Naive B cell (primary cell): ENCODE measurements around the gene KCNQ5. TPM values are rescaled to one million over a fixed set of nuclear protein-coding genes. Genes with fewer than 3 reads are reported as not detected.
A peak's percentile ranks its signal among the peaks of the same experiment; 100 is the strongest.

Source experiments
- ATAC-seq, 2 donors: fragments of 150-1000 bp; cut with Tn5 transposase; 2 replicates each; pipeline ENCODE4 v1.10.0; 2021; ENCODE audit warnings: low read depth in 2 of 2, mild to moderate bottlenecking in 2 of 2, moderate library complexity in 2 of 2
- DNase-seq: peaks from one replicate; pipeline ENCODE4 v3.0.0; 2022
- H3K27ac Mint-ChIP-seq, 6 donors: one replicate each; pipeline ENCODE4 v1.8.0; 2020 to 2022; ENCODE audit warnings: mild to moderate bottlenecking in 6 of 6, mixed read lengths in 6 of 6, moderate library complexity in 5 of 6, inconsistent platforms in 2 of 6
- H3K27me3 Mint-ChIP-seq, 3 donors: one replicate each; pipeline ENCODE4 v1.8.0; 2021 to 2022; ENCODE audit warnings: mixed read lengths in 3 of 3, mild to moderate bottlenecking in 1 of 3
- H3K36me3 Mint-ChIP-seq, 2 donors: one replicate each; pipeline ENCODE4 v1.8.0; 2020 to 2022; ENCODE audit warnings: mixed read lengths in 2 of 2, inconsistent platforms in 1 of 2, mild to moderate bottlenecking in 1 of 2
- H3K4me1 Mint-ChIP-seq, 3 donors: one replicate each; pipeline ENCODE4 v1.8.0; 2020 to 2022; ENCODE audit warnings: mixed read lengths in 3 of 3, inconsistent platforms in 1 of 3, mild to moderate bottlenecking in 1 of 3, moderate library complexity in 1 of 3
- H3K4me3 Mint-ChIP-seq, 8 donors: one replicate each; pipeline ENCODE4 v1.8.0; 2020 to 2022; ENCODE audit warnings: mild to moderate bottlenecking in 8 of 8, mixed read lengths in 8 of 8, moderate library complexity in 8 of 8, inconsistent platforms in 2 of 8
- H3K9me3 Mint-ChIP-seq, 7 donors: one replicate each; pipeline ENCODE4 v1.8.0; 2020 to 2022; ENCODE audit warnings: mixed read lengths in 7 of 7, mild to moderate bottlenecking in 5 of 7, inconsistent platforms in 2 of 7, moderate library complexity in 1 of 7
- polyA plus RNA-seq, 6 donors: library from polyadenylated mRNA; unstranded; fragments of 300-500 nt; fragmentation: Illumina TruSeq; gene quantifications; one replicate each; pipeline ENCODE4 v1.2.3, GENCODE V29; 2021; ENCODE audit warnings: low read depth in 6 of 6

KCNQ5 gene
- polyA plus RNA-seq, 6 donors from 2014 or later: 0.29 to 7.1 (median 4.9) TPM

- Mint-ChIP-seq H3K4me3 (no peak overlapping the region), H3K4me1 (peaks cover 0 to 6% (median 4%) of the 10 kb centered on the region in 3 donors), H3K9me3 (peaks cover 0 to 2% (median 0%) of the 10 kb centered on the region in 7 donors), H3K36me3 (peaks cover 11 to 23% of the 10 kb centered on the region in 2 donors), H3K27ac (peak overlapping the region in 1 of 6 donors; percentile 9), H3K27me3 (no peaks in the 10 kb centered on the region)
- DNase-seq (no peak), ATAC-seq (no peak)
Observed at GRCh38 chr6:73139681-73140383, 518.0 kb downstream of the KCNQ5 start.

- ATAC-seq (no peak), DNase-seq (no peak)
- Mint-ChIP-seq H3K27ac (peak overlapping the region in 1 of 6 donors; percentile 28), H3K36me3 (peaks cover 23 to 29% of the 10 kb centered on the region in 2 donors), H3K9me3 (peaks cover 0 to 6% (median 3%) of the 10 kb centered on the region in 7 donors), H3K4me3 (no peak overlapping the region), H3K4me1 (peaks cover 7 to 18% (median 11%) of the 10 kb centered on the region in 3 donors), H3K27me3 (no peaks in the 10 kb centered on the region)
Observed at GRCh38 chr6:73143551-73143950, 521.7 kb downstream of the KCNQ5 start.

- Mint-ChIP-seq H3K4me1 (peaks cover 7 to 18% (median 11%) of the 10 kb centered on the region in 3 donors), H3K27ac (peak overlapping the region in 1 of 6 donors; percentile 17), H3K27me3 (no peaks in the 10 kb centered on the region), H3K9me3 (peaks cover 0 to 6% (median 3%) of the 10 kb centered on the region in 7 donors), H3K36me3 (peaks cover 23 to 31% of the 10 kb centered on the region in 2 donors), H3K4me3 (no peak overlapping the region)
- DNase-seq (no peak), ATAC-seq (no peak)
Observed at GRCh38 chr6:73144516-73144915, 522.7 kb downstream of the KCNQ5 start.

GRCh38 chr6:73145690-73146089, 523.8 kb downstream of the KCNQ5 start:
- peak overlapping the region in 1 of 6 donors; percentile 41 for H3K27ac Mint-ChIP-seq
- peaks cover 7 to 18% (median 11%) of the 10 kb centered on the region in 3 donors for H3K4me1 Mint-ChIP-seq
- DNase-seq: no peak
- H3K36me3 Mint-ChIP-seq: peaks cover 17 to 28% of the 10 kb centered on the region in 2 donors
- H3K4me3 Mint-ChIP-seq: no peak overlapping the region
- H3K9me3 Mint-ChIP-seq: peaks cover 0 to 6% (median 3%) of the 10 kb centered on the region in 7 donors
- H3K27me3 Mint-ChIP-seq: no peaks in the 10 kb centered on the region
- peak in 1 of 2 donors; percentile 33 for ATAC-seq

- no peak overlapping the region for H3K27ac Mint-ChIP-seq
- H3K36me3 Mint-ChIP-seq: peaks cover 5 to 22% of the 10 kb centered on the region in 2 donors
- no peak overlapping the region for H3K4me3 Mint-ChIP-seq
- H3K27me3 Mint-ChIP-seq: no peaks in the 10 kb centered on the region
- DNase-seq: no peak
- H3K4me1 Mint-ChIP-seq: peaks cover 0 to 9% (median 6%) of the 10 kb centered on the region in 3 donors
- H3K9me3 Mint-ChIP-seq: peaks cover 1 to 4% (median 3%) of the 10 kb centered on the region in 7 donors
- ATAC-seq: no peak
Observed at GRCh38 chr6:73151732-73152131, 529.9 kb downstream of the KCNQ5 start.

GRCh38 chr6:73152556-73152955, 530.7 kb downstream of the KCNQ5 start:
- no peak overlapping the region for H3K4me3 Mint-ChIP-seq
- no peak overlapping the region for H3K27ac Mint-ChIP-seq
- ATAC-seq (no peak), DNase-seq (no peak)
- peaks cover 1 to 9% (median 7%) of the 10 kb centered on the region in 7 donors for H3K9me3 Mint-ChIP-seq
- H3K4me1 Mint-ChIP-seq: peaks cover 0 to 10% (median 9%) of the 10 kb centered on the region in 3 donors
- H3K36me3 Mint-ChIP-seq: peaks cover 14 to 26% of the 10 kb centered on the region in 2 donors
- no peaks in the 10 kb centered on the region for H3K27me3 Mint-ChIP-seq

- peaks cover 15 to 26% of the 10 kb centered on the region in 2 donors for H3K36me3 Mint-ChIP-seq
- no peak for ATAC-seq
- H3K4me1 Mint-ChIP-seq: peaks cover 0 to 10% (median 9%) of the 10 kb centered on the region in 3 donors
- H3K27ac Mint-ChIP-seq: no peak overlapping the region
- peaks cover 1 to 11% (median 9%) of the 10 kb centered on the region in 7 donors for H3K9me3 Mint-ChIP-seq
- no peak for DNase-seq
- H3K4me3 Mint-ChIP-seq: no peak overlapping the region
- no peaks in the 10 kb centered on the region for H3K27me3 Mint-ChIP-seq
Observed at GRCh38 chr6:73152966-73153757, 531.3 kb downstream of the KCNQ5 start.

GRCh38 chr6:73156793-73157767, 535.2 kb downstream of the KCNQ5 start:
- Mint-ChIP-seq H3K9me3 (peaks cover 1 to 13% (median 9%) of the 10 kb centered on the region in 7 donors), H3K4me3 (no peak overlapping the region), H3K36me3 (peaks cover 15 to 17% of the 10 kb centered on the region in 2 donors), H3K4me1 (peaks cover 0 to 9% (median 7%) of the 10 kb centered on the region in 3 donors), H3K27ac (peak overlapping the region in 2 of 6 donors; percentile 17 to 76), H3K27me3 (no peaks in the 10 kb centered on the region)
- no peak for ATAC-seq
- no peak for DNase-seq

GRCh38 chr6:73157870-73158269, 536.0 kb downstream of the KCNQ5 start:
- Mint-ChIP-seq H3K4me1 (peaks cover 0 to 9% (median 7%) of the 10 kb centered on the region in 3 donors), H3K27ac (no peak overlapping the region), H3K36me3 (peaks cover 15 to 17% of the 10 kb centered on the region in 2 donors), H3K4me3 (no peak overlapping the region), H3K27me3 (no peaks in the 10 kb centered on the region), H3K9me3 (peaks cover 1 to 13% (median 9%) of the 10 kb centered on the region in 7 donors)
- no peak for ATAC-seq
- DNase-seq: no peak

GRCh38 chr6:73169111-73169510, 547.2 kb downstream of the KCNQ5 start:
- no peak for ATAC-seq
- no peaks in the 10 kb centered on the region for H3K4me1 Mint-ChIP-seq
- no peaks in the 10 kb centered on the region for H3K27me3 Mint-ChIP-seq
- peaks cover 0 to 11% of the 10 kb centered on the region in 2 donors for H3K36me3 Mint-ChIP-seq
- no peak for DNase-seq
- no peaks in the 10 kb centered on the region for H3K9me3 Mint-ChIP-seq
- H3K4me3 Mint-ChIP-seq: no peak overlapping the region
- no peak overlapping the region for H3K27ac Mint-ChIP-seq

- H3K27me3 Mint-ChIP-seq: no peaks in the 10 kb centered on the region
- no peak for ATAC-seq
- no peak overlapping the region for H3K4me3 Mint-ChIP-seq
- no peak overlapping the region for H3K27ac Mint-ChIP-seq
- H3K4me1 Mint-ChIP-seq: no peaks in the 10 kb centered on the region
- peaks cover 0 to 11% of the 10 kb centered on the region in 2 donors for H3K36me3 Mint-ChIP-seq
- H3K9me3 Mint-ChIP-seq: no peaks in the 10 kb centered on the region
- DNase-seq: no peak
Observed at GRCh38 chr6:73169633-73170032, 547.8 kb downstream of the KCNQ5 start.

- no peak for DNase-seq
- ATAC-seq: no peak
- Mint-ChIP-seq H3K9me3 (no peaks in the 10 kb centered on the region), H3K4me3 (no peak overlapping the region), H3K27ac (no peak overlapping the region), H3K36me3 (no peaks in the 10 kb centered on the region), H3K4me1 (peaks cover 0 to 6% (median 0%) of the 10 kb centered on the region in 3 donors), H3K27me3 (no peaks in the 10 kb centered on the region)
Observed at GRCh38 chr6:73174646-73175045, 552.8 kb downstream of the KCNQ5 start.

- Mint-ChIP-seq H3K9me3 (no peaks in the 10 kb centered on the region), H3K27me3 (no peaks in the 10 kb centered on the region), H3K4me3 (no peak overlapping the region), H3K4me1 (peaks cover 10 to 15% (median 11%) of the 10 kb centered on the region in 3 donors), H3K27ac (no peak overlapping the region), H3K36me3 (no peaks in the 10 kb centered on the region)
- no peak for DNase-seq
- ATAC-seq: no peak
Observed at GRCh38 chr6:73176057-73176456, 554.2 kb downstream of the KCNQ5 start.
